ENCODE results near the gene SPATA32.

The SPATA32 gene

DNA sequence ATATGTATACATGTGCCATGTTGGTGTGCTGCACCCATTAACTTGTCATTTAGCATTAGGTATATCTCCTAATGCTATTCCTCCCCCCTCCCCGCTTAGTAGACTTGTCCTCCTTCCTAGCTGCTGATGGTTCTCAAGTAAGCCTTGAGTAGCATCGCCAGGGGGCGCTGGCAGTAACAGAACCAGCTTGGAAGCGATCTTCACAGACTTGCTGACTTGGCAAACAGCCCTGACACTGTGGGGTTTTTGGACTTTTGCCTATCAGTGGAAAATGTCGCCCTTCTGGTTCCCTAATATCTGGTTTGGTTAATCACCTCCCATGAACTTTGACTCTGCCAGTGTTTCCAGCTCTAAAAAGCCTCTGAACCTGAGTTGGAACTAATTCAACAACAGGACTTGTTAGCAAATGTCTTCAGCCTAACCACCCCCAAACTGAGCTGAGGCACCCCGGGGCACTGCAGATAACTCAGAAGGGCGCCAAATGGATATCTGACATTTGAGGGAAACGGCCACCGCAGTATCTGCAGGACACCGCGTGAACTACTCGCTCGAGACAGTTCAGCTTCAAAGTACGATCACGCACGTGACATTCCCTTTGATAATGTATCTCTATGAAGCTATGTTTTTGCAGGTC lies 15.4 kb upstream of the SPATA32 start:
- peak; percentile 88 for DNase-seq (ENCODE audit: low read depth, low spot score)
- no peak overlapping the region for H3K4me3 ChIP-seq (ENCODE audit: low read length)

DNA sequence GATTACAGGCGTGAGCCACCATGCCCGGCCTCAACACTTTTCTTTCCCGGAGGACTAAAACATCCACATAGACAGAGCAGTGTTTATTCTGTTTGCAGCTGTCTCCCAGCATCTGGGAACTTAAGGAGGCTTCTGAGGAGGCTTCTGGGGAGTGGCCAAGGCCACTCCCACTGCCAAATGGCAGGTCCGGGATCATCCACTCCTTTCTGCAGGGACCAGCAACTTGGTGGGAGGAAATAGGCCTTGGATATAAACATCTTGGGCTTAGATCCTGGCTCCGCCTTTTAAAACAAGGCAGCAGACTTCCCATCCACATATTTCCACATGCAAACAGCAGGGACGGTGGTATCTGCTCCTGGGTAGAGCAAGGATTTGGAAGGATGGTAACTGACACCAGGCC lies 14.1 kb upstream of the SPATA32 start:
- H3K4me3 ChIP-seq (ENCODE audit: low read length) = no peak overlapping the region
- no peak for DNase-seq (ENCODE audit: low read depth, low spot score)

DNA sequence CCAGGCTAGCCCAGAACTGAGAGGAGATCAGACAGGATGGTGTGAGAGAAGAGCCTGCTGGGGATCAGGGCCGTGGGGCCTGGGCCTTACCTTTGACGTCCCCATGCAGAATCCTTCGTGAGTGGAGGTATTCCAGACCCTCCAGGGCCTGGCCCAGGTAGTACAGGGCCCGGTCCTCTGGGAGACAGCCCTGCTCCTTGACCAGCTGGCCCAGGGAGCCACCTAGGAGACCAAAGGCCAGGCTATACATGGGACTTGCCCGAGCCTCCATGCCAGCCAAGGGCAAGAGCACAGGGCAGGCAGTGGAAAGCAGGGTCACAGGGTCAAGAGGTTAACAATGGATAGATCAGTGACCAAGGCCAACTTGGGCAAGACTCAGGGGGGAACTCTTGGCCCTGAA lies 12.1 kb upstream of the SPATA32 start:
- DNase-seq (ENCODE audit: low read depth, low spot score) = no peak

DNA sequence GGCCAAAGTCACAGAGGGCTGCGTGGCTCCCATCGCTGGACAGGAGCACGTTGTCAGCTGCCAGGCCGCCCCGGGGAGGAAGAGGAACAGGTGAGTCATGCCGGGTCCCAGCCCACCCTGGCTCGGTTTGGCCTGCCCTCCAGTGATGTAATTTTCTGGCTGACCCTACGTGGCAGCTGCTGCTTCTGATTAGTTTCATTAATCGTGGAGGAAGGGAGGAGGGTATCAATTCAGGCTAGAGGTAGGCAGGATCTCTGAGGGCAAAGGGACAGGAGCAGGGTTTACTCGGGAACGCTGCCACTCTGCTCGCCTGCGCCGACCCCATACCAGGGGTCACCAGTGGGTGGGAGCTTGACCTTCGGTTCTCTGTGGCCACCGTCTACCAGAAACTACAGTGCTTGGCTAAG lies 11.7 kb upstream of the SPATA32 start:
- no peak overlapping the region for H3K4me3 ChIP-seq (ENCODE audit: low read length)
- no peak for DNase-seq (ENCODE audit: low read depth, low spot score)

More for the DNA sequence above, 12.1 kb upstream of the SPATA32 start:
- no peak overlapping the region for H3K4me3 ChIP-seq (ENCODE audit: low read length)

DNA sequence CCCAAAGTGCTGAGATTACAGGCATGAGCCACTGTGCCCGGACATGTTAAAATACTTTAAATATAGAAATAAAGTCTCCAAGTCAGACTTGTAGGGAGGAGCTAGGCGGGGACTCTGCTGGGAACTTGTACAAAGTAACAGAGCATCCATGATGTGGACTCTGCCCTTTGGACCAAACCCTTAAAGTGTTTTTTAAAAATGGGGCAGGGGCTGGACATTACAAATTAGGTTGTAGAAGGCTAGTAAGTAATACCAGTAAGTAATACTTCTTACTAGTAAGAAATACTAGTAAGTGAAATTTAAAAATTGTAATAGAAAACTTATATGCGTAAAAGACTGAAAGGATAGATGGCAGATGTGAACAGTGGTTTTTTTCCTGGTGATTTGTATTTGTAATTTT lies 9.7 kb upstream of the SPATA32 start:
- DNase-seq (ENCODE audit: low read depth, low spot score) = no peak
- no peak overlapping the region for H3K4me3 ChIP-seq (ENCODE audit: low read length)

DNA sequence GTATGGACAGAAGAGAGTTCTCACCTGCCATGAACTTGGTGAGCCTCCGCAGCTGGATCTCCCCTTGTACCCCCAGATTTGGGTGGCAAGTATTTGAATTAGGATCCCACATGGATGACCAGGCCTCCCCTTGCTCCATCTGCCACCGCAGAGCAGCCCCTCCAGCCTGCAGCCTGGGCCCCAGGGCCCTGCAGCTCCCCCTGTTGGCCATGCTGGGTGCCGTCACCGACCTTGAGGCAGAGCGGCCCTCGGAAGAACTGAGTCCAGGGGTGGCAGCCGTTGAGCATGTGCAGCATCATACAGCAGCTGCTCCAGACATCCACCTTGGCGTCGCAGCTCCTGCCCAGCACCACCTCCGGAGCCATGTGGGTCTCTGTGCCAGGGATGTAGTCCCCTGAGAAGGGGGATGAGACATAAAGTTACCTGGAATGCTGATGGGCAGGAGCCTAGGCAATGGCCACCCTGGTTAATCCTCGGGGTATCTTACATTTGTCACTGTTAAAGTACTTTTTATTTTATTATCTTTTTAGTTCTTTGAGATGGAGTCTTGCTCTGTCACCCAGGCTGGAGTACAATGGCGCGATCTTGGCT lies 9.0 kb upstream of the SPATA32 start:
- DNase-seq (ENCODE audit: low read depth, low spot score) = no peak

DNA sequence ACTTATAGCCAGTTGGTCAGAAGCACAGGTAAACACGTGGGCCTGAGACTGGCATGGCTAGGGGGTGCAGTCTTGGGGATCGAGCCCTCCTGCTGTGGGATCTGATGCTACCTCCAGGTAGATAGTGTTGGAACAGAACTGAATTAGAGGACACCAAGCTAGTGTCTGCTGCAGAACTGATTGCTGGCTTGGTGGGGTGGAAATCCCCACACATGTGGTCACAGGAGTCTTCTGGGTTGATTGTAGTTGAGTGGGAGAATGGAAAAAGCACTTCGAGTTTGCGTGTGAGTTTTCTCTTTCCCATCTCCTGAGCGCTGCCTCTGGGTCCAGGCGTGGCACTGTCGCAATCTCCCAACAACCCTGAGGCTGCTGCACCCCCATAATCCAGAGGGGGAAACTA lies 8.0 kb upstream of the SPATA32 start:
- DNase-seq (ENCODE audit: low read depth, low spot score) = no peak
- H3K4me3 ChIP-seq (ENCODE audit: low read length) = no peak overlapping the region

More for the DNA sequence above, 9.0 kb upstream of the SPATA32 start:
- H3K4me3 ChIP-seq (ENCODE audit: low read length) = no peak overlapping the region

DNA sequence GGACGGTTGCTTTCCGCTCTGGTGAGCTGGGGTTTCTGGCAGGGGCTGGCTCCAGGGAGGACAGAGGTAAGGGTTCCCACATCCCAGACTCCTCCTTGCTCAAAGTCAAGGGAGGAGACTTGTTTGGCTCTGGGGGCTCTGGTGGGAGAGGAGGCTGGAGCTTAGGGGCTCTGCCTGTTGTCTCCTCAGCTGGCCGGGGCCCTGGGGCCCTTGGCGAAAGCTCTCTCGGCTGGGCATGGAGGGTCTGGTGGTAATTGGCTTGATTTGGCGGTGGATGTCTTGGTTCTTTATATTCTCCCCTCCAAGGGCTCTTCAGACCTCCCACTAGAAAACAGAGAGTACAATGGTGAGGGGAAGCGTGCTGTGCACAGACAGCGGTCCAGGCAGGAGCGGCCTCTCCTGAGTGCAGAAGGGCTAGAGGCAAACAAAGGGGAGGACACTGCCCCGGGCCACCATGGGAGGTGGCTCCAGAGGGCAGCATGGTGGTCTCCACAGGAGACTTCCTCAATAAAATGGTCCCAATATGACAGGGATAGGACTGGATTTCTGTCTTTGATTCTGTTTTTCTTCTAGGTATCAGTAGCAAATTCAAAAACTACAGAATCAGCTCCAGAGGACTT lies 5.7 kb upstream of the SPATA32 start:
- no peak overlapping the region for H3K4me3 ChIP-seq (ENCODE audit: low read length)
- DNase-seq (ENCODE audit: low read depth, low spot score) = no peak

DNA sequence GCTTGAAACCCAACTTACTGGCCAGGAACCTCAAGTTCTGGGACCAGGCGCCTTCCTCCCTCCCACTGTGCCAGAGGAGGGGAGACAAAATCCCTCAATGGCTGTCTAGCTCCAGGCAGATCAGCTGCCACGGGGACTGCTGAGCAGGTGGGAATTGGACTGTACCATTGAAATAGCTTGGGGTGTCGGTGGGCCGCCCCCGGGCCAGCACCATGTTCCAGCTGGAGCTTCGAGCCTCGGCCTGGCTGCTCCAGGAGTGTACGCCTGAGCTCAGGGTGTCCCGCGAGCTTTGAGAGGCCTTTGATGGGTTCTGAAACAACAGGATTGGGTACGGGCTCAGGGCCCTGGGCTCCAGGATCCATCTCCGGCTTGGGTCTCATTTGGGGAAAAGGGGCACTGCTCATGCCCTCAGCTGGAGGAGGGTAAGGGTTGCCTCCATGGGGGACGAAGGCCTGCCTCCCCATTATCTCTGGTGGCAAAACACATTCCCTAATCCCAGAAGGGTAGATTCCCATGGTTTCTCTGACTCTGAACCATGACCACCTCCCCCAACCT lies 4.6 kb upstream of the SPATA32 start:
- no peak overlapping the region for H3K4me3 ChIP-seq (ENCODE audit: low read length)
- DNase-seq (ENCODE audit: low read depth, low spot score) = no peak

DNA sequence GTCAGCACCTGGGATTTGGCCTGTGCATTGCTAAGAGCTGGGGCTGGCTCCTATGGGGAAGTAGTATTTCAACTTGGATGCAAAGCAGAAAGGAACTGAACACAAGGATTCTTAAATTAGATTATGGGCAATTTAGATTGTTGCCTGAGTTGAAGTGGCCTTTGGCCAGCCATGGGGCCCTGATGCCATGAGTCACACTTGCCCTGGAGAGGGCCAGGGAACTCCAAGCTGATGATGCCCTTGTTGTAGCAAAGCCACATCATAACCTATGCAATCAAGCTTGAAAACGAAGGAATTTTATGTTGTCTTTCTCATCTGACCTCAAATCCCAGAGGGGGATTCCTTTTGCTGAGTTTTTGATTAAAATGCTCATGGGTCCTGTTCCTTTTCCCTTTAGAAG lies 3.9 kb upstream of the SPATA32 start:
- no peak for DNase-seq (ENCODE audit: low read depth, low spot score)
- no peak overlapping the region for H3K4me3 ChIP-seq (ENCODE audit: low read length)

DNA sequence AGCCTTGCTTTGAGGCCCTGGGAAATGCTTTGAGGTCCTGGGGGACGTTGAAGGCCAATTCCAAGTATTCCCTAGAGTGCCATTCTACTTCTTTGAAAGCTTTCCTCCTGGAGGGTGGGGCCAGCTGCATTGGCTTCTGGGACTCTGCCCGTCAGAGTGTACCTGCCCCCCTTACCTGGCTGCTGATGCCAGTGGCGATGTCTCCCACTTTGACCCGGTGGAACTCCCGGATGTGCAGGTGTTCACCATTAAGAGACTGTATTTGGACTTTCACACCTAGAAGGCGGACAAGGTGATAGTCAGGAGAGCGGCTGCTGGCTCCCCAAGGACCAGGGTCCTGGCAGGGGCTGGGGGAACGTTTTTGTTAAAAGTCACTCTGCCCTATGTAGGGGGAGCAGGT lies 3.1 kb upstream of the SPATA32 start:
- no peak overlapping the region for H3K4me3 ChIP-seq (ENCODE audit: low read length)
- DNase-seq (ENCODE audit: low read depth, low spot score) = no peak

DNA sequence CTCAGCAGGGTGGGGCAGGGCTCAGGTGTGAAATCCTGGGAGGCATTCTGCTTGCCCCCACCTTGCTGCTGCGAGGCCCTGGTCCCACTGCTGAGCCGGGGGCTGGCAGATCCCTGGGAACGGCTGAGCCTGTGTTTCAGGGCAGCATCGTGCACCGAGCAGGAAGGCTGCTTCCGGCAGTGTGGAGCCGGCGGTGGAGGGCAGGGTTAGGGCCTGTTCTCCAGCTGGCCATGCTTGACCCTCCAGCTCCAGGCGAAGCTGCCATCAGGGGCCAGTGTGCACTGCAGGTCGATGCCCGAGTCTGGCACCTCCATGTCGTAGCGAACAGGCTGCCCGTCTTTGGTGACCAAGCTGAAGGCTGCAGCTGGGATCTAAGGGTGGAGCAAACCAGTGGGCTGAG lies 2.5 kb upstream of the SPATA32 start:
- H3K4me3 ChIP-seq (ENCODE audit: low read length) = no peak overlapping the region
- no peak for DNase-seq (ENCODE audit: low read depth, low spot score)

DNA sequence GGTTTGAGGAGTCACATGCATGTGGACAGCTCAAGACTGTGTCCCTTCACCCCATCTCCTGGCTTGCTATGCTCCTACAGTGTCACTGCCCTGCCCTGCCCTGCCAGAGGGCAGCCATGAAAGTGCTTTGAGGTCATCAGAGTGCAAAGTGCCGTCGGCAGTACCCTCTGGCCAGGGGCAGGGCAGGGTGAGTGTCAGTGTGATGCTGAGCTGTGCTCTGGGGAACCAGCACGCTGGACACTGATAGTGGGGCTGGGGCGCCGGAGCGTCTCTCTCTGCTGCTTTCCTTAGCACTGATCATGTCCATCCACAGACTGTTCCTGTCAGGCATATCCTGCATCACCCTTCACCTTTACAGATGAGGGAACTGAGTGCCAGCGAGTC lies 1.6 kb upstream of the SPATA32 start:
- DNase-seq (ENCODE audit: low read depth, low spot score) = no peak
- H3K4me3 ChIP-seq (ENCODE audit: low read length) = no peak overlapping the region

DNA sequence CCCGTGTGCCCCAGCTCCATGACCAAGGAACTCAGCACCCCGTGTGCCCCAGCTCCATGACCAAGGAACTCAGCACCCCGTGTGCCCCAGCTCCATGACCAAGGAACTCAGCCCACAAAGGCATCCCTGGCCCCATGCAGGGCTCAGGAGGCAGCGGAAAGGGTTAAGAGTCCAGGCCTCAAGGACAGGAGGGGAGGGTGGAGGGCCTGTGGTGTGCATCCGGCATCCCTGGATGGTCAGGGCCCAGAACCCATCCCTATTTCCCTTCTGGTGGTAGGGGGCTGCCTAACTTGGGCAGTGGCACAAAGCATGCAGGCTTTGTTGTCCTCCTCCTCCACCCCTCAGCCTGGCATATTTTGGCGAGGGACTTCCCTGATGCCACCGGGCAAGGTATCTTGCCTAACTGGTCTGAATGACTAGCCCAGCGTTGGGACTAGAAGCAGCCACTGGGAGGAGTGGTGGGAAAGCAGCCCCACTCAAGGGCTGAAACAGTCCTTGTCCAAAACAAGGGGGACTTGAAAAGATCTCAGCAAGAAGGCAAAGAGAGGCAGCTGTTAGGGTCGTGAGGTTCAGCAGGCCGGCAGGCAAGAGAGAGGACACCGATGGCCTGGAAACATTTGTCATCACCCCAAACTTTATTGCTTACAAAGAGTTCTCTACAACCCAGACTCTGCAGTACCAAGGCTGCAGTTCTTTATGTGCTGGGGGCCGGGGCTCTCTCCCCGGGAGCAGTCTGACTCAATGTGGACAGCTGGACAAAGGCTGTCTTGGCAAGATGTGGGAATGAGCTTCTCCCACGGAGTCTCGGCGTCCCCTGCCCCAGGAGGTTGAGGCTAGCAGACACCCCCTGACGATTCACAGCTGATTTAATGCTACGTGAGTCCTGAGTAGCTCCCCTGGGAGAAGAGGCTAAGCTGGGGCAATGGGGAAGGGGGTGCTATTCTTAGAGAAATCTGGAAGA lies 902 bp upstream of the SPATA32 start:
- no peak for DNase-seq (ENCODE audit: low read depth, low spot score)
- peak overlapping the region; percentile 53 for H3K4me3 ChIP-seq (ENCODE audit: low read length)

DNA sequence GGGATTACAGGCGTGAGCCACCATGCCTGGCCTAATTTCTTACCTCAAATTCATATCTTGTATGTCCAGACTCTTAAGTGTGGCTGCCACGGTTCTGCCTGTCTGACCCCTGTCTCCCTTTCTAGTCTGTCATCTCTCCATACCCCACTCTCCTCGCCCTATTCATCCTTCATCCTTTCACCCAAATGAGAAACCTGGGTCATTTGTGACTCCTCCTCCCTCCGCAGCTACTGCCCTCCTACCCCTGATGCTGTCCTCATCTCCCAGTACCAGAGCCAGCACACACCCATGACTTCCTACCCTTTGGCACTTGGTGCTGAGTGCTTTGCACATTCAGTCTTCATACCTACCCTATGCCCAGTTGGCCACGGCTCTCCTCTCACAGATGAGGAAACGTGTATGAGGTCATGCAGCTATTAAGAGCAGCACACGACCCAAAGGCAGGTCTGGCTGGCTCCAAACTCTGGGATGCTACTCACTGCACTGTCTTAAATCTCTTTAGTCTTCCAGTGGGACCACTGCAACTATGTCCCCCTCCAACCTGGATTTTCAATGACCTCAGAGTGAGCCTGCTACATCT lies 1.6 kb downstream of the SPATA32 start:
- H3K4me3 ChIP-seq (ENCODE audit: low read length) = no peak overlapping the region
- no peak for DNase-seq (ENCODE audit: low read depth, low spot score)

DNA sequence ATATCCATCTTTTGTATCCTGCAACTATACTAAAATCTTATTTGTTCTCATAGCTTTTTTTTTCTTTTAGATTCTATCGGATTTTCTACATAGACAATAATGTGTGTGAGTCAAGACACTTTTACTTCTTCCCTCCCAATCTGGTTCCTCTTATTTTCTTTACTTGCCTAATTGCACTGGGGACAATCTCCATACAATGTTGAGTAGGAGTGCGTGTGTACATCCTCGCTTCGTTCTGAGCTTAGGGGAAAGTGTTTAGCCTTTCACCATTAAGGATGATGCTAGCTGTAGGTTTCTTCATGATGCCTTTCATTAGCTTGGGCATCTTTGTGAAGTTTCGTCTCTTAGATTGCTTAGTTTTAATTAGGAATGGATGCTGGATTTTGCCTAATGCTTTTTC lies 2.9 kb downstream of the SPATA32 start:
- H3K4me3 ChIP-seq (ENCODE audit: low read length) = no peak overlapping the region
- no peak for DNase-seq (ENCODE audit: low read depth, low spot score)

DNA sequence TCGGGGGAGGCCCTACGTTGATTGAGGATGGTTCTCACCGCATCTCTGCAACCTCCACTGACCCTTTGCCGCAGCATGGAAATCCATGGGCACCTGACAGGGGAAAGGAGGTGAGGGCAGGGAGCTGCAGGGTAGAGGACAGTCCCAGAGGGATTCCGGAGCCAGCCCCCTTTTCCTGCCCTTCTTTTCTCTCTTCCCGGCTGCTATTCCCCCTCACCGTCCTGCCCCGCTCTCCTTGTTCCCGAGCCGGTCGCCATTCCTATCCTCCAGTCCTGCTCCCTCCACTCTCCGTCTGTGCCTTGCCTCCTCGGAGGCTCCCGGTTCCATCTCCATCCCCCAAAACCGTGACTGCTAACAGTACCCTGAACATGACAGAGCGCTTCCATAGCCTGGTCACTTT lies 4.8 kb downstream of the SPATA32 start:
- no peak for DNase-seq (ENCODE audit: low read depth, low spot score)
- no peak overlapping the region for H3K4me3 ChIP-seq (ENCODE audit: low read length)

DNA sequence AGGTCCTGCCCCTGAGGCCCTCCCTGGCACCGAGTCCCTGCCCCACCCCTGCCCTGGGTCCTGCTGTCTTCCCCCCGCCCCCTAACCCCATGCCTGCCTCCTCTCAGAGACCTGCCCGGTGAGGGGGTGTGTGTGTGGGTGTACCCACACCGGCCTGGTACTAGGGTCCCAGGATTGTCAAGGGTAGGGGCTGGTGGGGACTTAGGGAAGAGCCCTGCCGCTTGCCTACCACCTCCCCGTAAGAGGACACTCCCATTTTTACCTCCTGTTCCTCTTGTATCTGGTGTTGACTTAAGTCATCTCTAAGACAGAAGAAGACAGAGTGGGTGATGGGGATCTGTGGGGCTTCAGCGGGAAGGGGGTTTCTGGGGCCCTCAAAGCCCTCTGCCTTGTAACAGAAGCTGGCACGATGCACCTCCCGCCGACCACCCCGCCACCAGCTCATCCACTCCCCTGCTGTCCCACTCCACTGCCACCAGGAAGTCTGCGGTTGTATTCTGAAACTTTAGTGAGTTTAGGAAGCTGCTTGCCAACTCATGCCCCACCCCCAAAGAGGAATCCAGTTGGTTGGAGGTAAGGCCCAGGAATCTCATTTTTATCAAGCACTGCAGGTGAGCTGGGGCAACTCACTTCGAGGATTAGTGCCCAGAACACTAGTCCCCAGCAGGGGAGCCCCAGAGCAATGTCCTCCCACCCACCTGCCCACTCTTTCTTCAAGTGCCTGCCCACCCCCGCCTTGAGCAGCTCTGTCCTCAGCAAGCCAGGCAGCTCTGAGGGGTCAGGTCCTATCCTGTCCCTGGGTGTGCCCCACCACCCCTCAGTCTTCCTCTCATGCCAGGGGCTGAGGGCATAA lies 5.6 kb downstream of the SPATA32 start:
- DNase-seq (ENCODE audit: low read depth, low spot score) = no peak
- no peak overlapping the region for H3K4me3 ChIP-seq (ENCODE audit: low read length)
